Measurements from ENCODE around the gene FXYD7.

The FXYD7 gene

DNA sequence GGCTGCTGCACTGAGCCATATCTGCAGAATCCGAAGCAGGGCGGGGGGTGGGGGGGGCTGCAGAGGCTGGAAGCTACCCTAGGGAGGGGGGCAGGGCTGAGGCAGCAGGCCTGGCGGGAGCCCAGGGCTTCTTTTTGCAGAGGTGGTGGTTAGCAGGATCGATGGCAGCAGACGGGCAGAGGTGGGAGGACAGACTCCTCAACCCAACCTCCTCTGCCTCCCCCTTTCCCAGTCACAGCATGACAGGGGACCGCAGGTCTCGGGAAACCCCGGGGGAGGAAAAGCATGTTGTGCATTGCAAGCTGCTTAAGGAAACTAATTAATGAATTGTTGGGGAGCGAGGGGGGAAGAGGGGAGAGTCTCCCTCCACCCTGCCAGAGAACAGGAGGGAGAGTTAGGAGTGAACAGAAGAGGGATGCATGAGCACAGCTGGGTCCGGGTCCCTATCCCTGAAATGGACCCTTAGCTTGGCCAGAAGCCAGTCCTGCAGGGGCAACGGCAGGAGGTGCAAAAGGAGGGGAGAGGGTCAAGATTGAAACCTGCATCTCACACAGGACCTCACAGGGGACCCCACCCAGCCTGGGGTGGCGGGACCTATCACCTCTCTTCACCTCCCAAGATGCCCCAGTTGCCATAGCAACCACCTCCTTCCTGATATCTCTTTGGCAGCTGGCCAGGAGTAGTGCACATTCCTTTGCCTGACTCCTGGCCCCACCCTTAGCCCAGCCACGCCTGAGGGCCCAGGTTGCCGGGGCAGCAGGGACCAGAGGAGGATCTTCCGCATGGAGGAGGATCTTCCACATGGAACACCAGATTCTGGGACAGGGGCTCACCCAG is 1.8 kb downstream of the FXYD7 start:
- TF ChIP-seq POLR2AphosphoS5 (IDR thresholded peaks at IDR 0.05; ENCODE audit: low read depth, low read length) (no peak), TAF1 (IDR thresholded peaks at IDR 0.05; ENCODE audit: borderline replicate concordance, insufficient read depth, low read length) (no peak), FOXP2 (optimal IDR thresholded peaks at IDR 0.05; ENCODE audit: borderline replicate concordance, extremely low read depth, extremely low read length, insufficient read depth) (no peak), SIN3A (IDR thresholded peaks at IDR 0.05; ENCODE audit: borderline replicate concordance, insufficient read depth, low read length) (no peak), REST (IDR thresholded peaks at IDR 0.05; ENCODE audit: insufficient read depth in 1 of 2, low read depth in 2 of 2, low read length in 2 of 2) (no peak)

GRCh38 chr19:35146746-35147459 is 3.8 kb downstream of the FXYD7 start:
- TF ChIP-seq TAF1 (IDR thresholded peaks at IDR 0.05; ENCODE audit: borderline replicate concordance, insufficient read depth, low read length): no peak
- no peak for TF ChIP-seq FOXP2 (optimal IDR thresholded peaks at IDR 0.05; ENCODE audit: borderline replicate concordance, extremely low read depth, extremely low read length, insufficient read depth)
- TF ChIP-seq POLR2AphosphoS5 (IDR thresholded peaks at IDR 0.05; ENCODE audit: low read depth, low read length): no peak
- TF ChIP-seq SIN3A (IDR thresholded peaks at IDR 0.05; ENCODE audit: borderline replicate concordance, insufficient read depth, low read length): no peak
- TF ChIP-seq REST (IDR thresholded peaks at IDR 0.05; ENCODE audit: insufficient read depth in 1 of 2, low read depth in 2 of 2, low read length in 2 of 2): no peak

DNA sequence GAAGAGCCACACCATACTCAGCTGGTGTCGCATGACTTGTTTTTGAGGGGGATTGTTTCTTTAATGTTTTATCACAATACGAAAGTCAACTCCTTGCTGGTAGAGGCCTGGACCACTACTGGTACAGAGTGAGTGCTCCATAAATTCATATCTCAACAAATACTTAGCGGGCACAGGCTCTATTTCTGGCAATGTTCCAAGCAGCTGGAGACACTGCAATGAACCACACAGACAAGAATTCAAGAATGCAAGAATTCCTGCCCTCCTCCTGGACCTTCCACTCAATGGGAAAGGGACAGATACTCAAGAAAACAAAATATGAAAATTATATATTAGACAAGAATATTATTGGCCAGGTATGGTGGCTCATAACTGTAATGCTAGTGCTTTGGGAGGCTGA is 6.4 kb downstream of the FXYD7 start:
- TF ChIP-seq SIN3A (IDR thresholded peaks at IDR 0.05; ENCODE audit: borderline replicate concordance, insufficient read depth, low read length): no peak
- no peak for TF ChIP-seq TAF1 (IDR thresholded peaks at IDR 0.05; ENCODE audit: borderline replicate concordance, insufficient read depth, low read length)
- TF ChIP-seq FOXP2 (optimal IDR thresholded peaks at IDR 0.05; ENCODE audit: borderline replicate concordance, extremely low read depth, extremely low read length, insufficient read depth): no peak
- TF ChIP-seq POLR2AphosphoS5 (IDR thresholded peaks at IDR 0.05; ENCODE audit: low read depth, low read length): no peak
- TF ChIP-seq REST (IDR thresholded peaks at IDR 0.05; ENCODE audit: insufficient read depth in 1 of 2, low read depth in 2 of 2, low read length in 2 of 2): no peak

- TF ChIP-seq POLR2AphosphoS5 (IDR thresholded peaks at IDR 0.05; ENCODE audit: low read depth, low read length) (no peak), REST (IDR thresholded peaks at IDR 0.05; ENCODE audit: insufficient read depth in 1 of 2, low read depth in 2 of 2, low read length in 2 of 2) (no peak), FOXP2 (optimal IDR thresholded peaks at IDR 0.05; ENCODE audit: borderline replicate concordance, extremely low read depth, extremely low read length, insufficient read depth) (no peak), SIN3A (IDR thresholded peaks at IDR 0.05; ENCODE audit: borderline replicate concordance, insufficient read depth, low read length) (no peak), TAF1 (IDR thresholded peaks at IDR 0.05; ENCODE audit: borderline replicate concordance, insufficient read depth, low read length) (no peak)
Measured at GRCh38 chr19:35150445-35150844, 7.4 kb downstream of the FXYD7 start.
